Activated CD4-positive, alpha-beta T cell treated with anti-CD3 and anti-CD28 coated beads, Interleukin-2, amount 50 U/mL, for 1 hour (primary cell): Measurements from ENCODE around the gene POMZP3.
"Not testable (repeated sequence)": the region's sequence is repeated elsewhere in the genome, so short reads cannot be mapped to it uniquely, and the experiment has no call there.

Source experiments
- DNase-seq: peaks from one replicate; pipeline ENCODE4 v3.0.0-alpha.2; 2020

Gene POMZP3

GRCh38 chr7:76626989-76627642 is at the start of gene POMZP3:
Gene POMZP3 (minus strand): TSS chr7:76627279. CDS start chr7:76626064, 1,215 bp downstream.
- peak; percentile 26 for DNase-seq

GRCh38 chr7:76675783-76676182 is 48.7 kb upstream of the POMZP3 start:
- DNase-seq = not testable (repeated sequence)

GRCh38 chr7:76673346-76673745 is 46.3 kb upstream of the POMZP3 start:
- not testable (repeated sequence) for DNase-seq

GRCh38 chr7:76659212-76659611 is 32.1 kb upstream of the POMZP3 start:
- not testable (repeated sequence) for DNase-seq

GRCh38 chr7:76656425-76656824 is 29.3 kb upstream of the POMZP3 start:
- DNase-seq = not testable (repeated sequence)

GRCh38 chr7:76642620-76643019 is 15.5 kb upstream of the POMZP3 start:
- not testable (repeated sequence) for DNase-seq

- not testable (repeated sequence) for DNase-seq
These were observed 10.1 kb upstream of the POMZP3 start for GRCh38 chr7:76637061-76637691.

- not testable (repeated sequence) for DNase-seq
These were observed 498 bp downstream of the POMZP3 start for GRCh38 chr7:76626581-76626980.

GRCh38 chr7:76619439-76620190 is 7.5 kb downstream of the POMZP3 start:
- DNase-seq = not testable (repeated sequence)

- DNase-seq = not testable (repeated sequence)
These were observed 13.3 kb downstream of the POMZP3 start for GRCh38 chr7:76613783-76614182.

- DNase-seq = not testable (repeated sequence)
These were observed 14.8 kb downstream of the POMZP3 start for GRCh38 chr7:76612232-76612631.

- not testable (repeated sequence) for DNase-seq
These were observed 17.2 kb downstream of the POMZP3 start for GRCh38 chr7:76609864-76610263.

GRCh38 chr7:76608469-76608868 is 18.6 kb downstream of the POMZP3 start:
- not testable (repeated sequence) for DNase-seq

GRCh38 chr7:76606027-76606426 is 21.1 kb downstream of the POMZP3 start:
- DNase-seq = peak; percentile 29

- not testable (repeated sequence) for DNase-seq
These were observed 26.4 kb downstream of the POMZP3 start for GRCh38 chr7:76600650-76601049.

GRCh38 chr7:76600116-76600482 is 27.0 kb downstream of the POMZP3 start:
- not testable (repeated sequence) for DNase-seq

- not testable (repeated sequence) for DNase-seq
These were observed 28.4 kb downstream of the POMZP3 start for GRCh38 chr7:76598590-76599264.

- DNase-seq = not testable (repeated sequence)
These were observed 29.8 kb downstream of the POMZP3 start for GRCh38 chr7:76597288-76597687.

GRCh38 chr7:76592694-76593093 is 34.4 kb downstream of the POMZP3 start:
- not testable (repeated sequence) for DNase-seq

GRCh38 chr7:76591602-76592304 is 35.3 kb downstream of the POMZP3 start:
- DNase-seq = not testable (repeated sequence)

GRCh38 chr7:76591033-76591432 is 36.0 kb downstream of the POMZP3 start:
- not testable (repeated sequence) for DNase-seq

GRCh38 chr7:76588586-76588985 is 38.5 kb downstream of the POMZP3 start:
- DNase-seq = not testable (repeated sequence)
